ENCODE data around the gene IGF2R. TPM values are rescaled to one million over a fixed set of nuclear protein-coding genes. Genes with fewer than 3 reads are reported as not detected.
"Not testable (repeated sequence)": the region's sequence is repeated elsewhere in the genome, so short reads cannot be mapped to it uniquely, and the experiment has no call there.

The IGF2R gene
- total RNA-seq, 2 donors from 2014 or later: 62.7 to 71.8 TPM

DNA sequence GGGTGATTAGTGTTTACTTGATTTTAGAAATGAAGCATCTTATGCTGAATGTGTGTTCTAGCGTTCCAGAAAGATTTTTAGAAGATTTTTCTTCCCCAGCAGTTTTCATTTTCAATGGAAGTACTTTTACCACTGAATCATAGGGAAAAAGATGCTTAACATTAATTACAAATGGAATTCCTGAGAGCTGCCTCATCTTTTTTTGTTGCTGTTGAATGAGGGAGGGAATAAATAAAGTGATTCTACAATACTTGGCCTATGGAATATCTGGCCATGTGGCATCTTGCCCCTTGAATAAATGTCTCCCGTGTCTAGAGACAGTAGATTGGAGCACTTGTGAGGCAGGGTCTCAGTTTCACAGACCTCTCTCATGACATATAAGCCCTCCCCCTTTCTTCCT lies 108.6 kb downstream of the IGF2R start:
- no peak for DNase-seq (ENCODE audit: low spot score)
- intact Hi-C loops (cut with DNase I): no loop called here

DNA sequence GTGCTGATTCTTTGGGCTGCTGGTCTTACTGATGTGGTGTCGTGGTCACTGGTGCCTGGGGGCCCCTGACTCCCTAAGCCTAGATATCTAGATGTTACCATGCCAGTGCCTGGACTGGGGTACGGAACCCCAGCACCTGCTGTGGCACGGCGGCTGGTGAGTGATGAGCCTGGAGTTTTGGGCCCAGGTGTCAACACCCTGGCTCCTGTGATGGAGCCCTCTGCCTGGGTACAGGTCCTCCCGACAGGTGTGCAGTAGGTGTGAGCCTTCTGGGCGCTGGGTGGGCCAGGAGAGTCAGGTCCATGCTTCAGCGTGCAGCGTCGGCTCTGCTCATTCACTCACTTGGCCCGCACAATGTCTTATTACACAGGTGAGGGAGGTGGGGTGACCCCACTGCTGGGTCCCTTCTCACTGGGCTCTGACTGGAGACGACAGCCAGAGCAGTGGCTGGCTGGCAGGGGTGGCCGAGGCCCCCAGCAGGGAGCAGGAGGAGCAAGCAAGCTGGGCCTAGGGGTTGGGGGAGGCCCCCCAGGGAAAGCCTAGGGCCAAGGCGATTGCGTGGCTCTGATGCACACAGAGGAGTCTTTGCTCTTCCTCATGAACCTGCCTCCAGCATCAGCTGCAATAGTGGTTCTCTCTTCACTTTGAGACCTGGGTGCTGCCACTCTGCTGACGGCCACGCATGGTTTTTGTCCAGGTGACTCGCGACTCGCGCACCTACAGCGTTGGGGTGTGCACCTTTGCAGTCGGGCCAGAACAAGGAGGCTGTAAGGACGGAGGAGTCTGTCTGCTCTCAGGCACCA lies 110.2 kb downstream of the IGF2R start:
- intact Hi-C loops (cut with DNase I): no loop called here
- peak; percentile 75 for DNase-seq (ENCODE audit: low spot score)

DNA sequence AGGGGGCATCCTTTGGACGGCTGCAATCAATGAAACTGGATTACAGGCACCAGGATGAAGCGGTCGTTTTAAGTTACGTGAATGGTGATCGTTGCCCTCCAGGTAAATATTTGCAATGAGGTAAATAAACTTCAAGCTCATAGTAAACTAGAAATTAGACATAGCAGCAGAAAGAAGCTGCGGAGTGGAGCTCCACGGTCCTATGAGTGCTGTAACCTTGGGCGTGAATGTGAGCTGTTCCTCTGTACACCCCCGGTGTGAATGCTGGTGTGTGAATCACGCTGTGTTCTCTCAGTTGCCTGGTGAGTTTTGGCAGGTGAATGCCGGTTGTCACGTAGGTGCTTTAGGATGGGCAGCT lies 110.8 kb downstream of the IGF2R start:
- peak; percentile 29 for DNase-seq (ENCODE audit: low spot score)
- intact Hi-C loops (cut with DNase I): loop anchor here in 1 of 2 donors (10.0 kb wide), 1 partner anchor 375 kb away; no protein-coding TSS in a partner anchor

DNA sequence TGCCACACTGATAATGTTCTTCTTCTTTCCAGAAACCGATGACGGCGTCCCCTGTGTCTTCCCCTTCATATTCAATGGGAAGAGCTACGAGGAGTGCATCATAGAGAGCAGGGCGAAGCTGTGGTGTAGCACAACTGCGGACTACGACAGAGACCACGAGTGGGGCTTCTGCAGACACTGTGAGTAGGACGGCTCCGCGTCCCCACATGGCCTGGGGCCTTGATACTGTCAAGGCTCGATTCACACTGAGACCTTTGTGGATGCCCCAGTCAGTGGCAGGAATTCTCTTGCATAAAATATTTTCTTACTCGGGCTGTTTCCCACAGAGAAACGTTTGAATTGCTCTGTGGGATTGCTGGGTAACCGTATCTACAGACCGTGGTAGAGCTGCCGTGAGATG lies 111.2 kb downstream of the IGF2R start:
- intact Hi-C loops (cut with DNase I): loop anchor here in 1 of 2 donors (10.0 kb wide), 1 partner anchor 375 kb away; no protein-coding TSS in a partner anchor
- peak; percentile 48 for DNase-seq (ENCODE audit: low spot score)

DNA sequence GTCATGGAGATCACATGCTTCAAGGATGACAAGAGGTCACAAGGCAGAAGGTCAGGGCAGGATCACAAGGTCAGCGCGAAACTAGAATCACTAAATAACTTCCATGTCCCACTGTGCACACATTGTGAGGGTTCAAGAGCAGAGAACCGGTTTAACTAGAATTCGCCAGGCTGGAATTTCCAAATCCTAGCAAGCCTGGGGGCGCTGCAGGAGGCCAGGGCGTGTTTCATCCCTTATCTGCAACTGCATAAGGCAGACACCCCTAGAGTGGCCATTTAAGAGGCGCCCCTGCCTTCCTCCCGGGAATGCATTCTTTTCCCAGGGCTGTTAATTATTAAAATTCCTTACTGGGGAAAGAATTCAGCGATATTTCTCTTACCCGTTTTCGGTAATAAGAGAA lies 112.5 kb downstream of the IGF2R start:
- intact Hi-C loops (cut with DNase I): loop anchor here in 1 of 2 donors (10.0 kb wide), 1 partner anchor 373 kb away; no protein-coding TSS in a partner anchor
- DNase-seq (ENCODE audit: low spot score): peak; percentile 12

DNA sequence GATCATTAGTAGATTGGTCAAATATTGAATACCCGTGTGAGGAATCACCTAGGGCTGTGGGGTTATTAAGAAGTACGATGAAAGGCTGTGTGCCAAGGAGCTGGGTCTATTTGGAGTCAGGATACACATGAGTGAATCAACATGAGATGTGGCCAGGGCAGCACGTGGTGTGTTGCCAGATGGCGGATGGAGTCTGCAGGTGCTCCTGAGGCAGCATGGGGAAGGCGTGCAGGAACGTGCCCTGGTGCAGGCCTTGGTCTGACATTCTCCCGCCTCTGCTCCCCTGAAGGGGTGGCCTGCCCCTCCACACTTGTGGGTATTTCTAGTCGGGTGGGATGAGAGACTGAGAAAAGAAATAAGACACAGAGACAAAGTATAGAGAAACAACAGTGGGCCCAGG lies 113.7 kb downstream of the IGF2R start:
- intact Hi-C loops (cut with DNase I): loop anchor here in 1 of 2 donors (10.0 kb wide), 1 partner anchor 372 kb away; no protein-coding TSS in a partner anchor

DNA sequence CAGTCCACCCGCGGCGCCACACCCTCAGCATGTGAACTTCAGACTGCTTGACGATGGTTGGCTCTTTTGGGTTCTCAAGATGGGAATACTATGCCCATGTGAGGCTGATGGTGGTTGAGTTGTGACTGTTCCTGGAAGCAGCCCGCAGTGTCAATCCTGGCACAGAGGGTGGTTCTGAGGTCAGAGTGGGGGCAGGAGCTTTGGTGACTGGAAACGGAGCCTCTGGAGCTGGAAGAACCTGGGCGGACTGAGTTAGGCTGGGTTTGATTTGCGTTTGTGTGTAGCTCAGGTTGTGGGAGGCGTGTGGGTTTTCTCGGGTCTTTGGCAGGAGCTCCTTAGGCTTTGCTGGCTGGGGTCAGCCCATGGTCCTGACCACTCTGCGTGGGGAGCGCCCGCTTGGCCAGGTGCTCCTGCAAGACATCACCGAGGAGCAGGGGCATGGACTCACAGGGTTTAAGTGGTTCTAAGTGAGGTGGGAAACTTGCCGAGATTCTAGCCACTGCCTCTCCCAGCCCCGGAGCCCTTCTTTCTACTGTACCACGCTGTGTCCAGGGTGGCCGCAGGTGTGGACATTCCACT lies 115.4 kb downstream of the IGF2R start:
- intact Hi-C loops (cut with DNase I): loop anchor here in 1 of 2 donors (10.0 kb wide), 1 partner anchor 371 kb away; no protein-coding TSS in a partner anchor
- peak; percentile 64 for DNase-seq (ENCODE audit: low spot score)

More for the DNA sequence above, 113.7 kb downstream of the IGF2R start:
- no peak for DNase-seq (ENCODE audit: low spot score)

DNA sequence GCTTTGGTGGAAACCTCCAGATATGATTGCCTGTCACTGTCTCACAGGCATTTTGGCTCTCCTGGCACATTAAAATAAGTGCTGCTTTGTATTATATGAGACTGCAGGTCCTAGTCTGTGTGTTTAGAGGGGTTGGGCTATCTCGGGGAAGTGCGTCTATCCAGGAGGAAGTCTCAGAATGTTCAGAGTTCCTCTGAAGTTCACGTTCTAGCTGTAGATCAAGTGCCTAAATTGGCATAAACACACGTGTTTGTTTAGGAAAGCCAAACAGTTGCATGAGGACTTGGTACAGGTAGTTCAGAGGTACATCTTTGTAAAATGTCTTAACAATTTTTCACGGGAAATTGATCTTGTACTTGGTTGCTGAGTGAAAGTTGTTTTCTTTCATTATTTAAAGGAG lies 116.3 kb downstream of the IGF2R start:
- no peak for DNase-seq (ENCODE audit: low spot score)
- intact Hi-C loops (cut with DNase I): loop anchor here (5.0 to 10.0 kb wide), 2 partner anchors 370 to 372 kb away; no protein-coding TSS in a partner anchor

DNA sequence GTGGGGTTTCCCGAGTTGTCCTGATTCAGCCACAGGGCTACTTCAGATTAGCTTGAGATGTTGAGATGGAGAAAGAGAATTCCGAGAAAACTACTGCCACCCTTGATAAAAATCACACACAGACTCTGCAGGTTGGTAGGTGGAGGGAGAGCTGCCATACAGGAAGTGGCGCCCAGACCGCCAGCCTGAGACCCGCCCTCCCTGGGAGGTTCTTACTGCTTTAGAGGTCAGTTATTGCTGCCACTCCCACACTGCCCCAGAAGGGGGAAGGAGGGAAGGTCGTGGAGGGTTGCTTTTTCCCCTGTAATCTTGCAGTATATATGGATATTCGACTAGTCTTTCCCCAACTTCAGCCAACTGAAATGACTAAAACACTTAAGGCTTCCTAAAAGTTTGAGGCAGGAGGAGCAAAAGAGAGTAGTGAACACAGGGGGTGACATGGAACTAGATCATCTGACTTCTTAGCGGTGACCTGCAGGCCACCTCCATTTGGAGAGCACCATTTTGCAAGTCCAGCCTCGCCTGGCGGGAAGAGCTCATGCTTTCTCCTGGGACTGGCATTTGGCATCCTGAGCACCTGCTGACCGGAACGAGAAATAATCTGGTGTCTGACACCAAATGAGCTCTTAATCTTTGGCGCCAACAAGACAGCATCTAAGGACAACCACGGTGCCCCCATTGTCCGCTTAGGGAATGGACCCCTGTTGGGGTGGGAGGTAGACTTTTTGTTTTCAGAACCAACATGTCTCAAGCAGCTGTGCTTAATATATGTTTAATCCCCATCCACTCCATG lies 117.0 kb downstream of the IGF2R start:
- intact Hi-C loops (cut with DNase I): loop anchor here (5.0 to 10.0 kb wide), 2 partner anchors 369 to 371 kb away; no protein-coding TSS in a partner anchor
- DNase-seq (ENCODE audit: low spot score): peak; percentile 76

DNA sequence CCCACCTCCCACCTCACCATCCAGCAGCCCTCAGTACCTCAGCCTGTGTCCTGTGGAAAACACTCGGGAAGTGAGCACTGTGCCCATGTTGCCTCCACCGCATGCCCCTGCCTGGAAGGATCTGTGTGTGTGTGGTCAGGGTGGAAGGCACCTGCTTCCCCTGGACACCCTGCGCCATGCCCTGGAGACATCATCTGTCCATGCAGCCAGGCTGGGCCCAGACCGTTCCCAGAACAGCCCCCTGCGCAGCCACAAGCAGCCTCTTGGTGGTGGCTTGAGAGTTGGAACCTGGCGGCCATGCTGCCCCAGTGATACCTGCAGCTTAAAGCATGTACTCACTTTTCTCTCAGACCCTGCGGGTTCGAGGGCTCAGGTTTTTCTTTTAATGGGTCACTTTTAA lies 117.9 kb downstream of the IGF2R start:
- DNase-seq (ENCODE audit: low spot score): no peak
- intact Hi-C loops (cut with DNase I): loop anchor here (5.0 to 10.0 kb wide), 2 partner anchors 368 to 371 kb away; no protein-coding TSS in a partner anchor

DNA sequence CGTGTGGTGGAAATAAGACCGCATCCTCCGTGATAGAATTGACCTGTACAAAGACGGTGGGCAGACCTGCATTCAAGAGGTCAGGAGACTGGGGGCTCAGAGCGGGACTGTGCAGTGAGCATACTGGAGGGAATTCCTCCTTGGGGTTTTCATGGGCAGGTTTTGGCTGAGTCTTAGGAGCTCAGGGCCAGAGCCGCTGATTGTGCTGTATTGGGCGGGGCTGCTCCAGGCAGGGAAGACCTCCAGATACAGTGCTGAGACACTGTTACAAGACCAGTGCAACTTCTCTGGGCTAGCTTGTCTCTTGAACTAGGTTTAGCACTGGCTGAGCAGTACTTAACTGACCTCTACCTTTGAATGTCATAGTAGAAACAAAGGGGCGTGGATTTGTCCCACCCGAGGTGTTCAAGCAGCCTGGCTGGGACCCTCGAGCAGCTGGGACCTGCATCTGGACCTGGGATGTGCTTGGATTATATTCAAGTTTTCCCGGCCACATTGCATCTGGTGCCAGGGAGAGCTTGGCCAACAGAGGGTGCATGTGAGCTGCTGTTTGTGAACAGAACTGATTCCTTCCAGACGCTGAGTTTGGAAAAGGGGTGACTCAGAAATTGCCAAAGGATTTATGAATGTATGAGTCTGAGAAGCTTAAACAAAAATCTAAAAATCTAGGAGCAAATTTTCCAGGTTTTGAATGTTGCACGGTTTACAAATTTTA lies 119.3 kb downstream of the IGF2R start:
- intact Hi-C loops (cut with DNase I): loop anchor here (5.0 to 10.0 kb wide), 2 partner anchors 367 to 369 kb away; no protein-coding TSS in a partner anchor
- peak; percentile 85 for DNase-seq (ENCODE audit: low spot score)

DNA sequence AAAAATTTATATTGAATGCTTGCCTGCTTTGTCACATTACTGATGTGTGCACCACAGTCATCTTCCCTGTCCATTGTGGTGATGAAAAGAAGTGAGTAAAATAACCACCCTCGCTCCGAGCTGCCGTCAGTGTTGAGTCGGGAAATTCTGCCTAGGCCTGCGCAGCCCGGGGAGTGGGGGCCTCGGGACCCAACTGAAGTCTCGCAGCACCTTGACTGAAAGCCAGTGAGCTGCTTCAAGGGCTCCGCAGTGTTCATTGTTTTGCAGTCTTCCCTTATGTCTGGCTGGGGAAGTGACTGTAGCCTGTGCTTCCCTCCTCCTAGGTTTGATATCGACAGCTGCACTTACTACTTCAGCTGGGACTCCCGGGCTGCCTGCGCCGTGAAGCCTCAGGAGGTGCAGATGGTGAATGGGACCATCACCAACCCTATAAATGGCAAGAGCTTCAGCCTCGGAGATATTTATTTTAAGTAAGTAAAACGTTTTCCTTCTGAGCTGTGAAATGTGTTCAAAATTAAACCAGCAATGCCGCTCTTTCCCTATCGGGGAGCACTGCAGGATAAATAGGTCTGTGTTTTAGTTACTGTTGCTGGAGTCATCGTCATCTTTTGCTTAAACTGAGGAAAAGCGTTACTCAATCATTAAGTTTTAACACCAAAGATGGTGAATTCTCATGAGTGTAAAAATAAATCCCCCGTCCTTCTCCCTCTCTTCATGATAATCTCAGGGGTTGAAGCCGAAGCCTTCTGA lies 120.1 kb downstream of the IGF2R start:
- intact Hi-C loops (cut with DNase I): loop anchor here (5.0 to 10.0 kb wide), 2 partner anchors 366 to 368 kb away; no protein-coding TSS in a partner anchor
- no peak for DNase-seq (ENCODE audit: low spot score)

DNA sequence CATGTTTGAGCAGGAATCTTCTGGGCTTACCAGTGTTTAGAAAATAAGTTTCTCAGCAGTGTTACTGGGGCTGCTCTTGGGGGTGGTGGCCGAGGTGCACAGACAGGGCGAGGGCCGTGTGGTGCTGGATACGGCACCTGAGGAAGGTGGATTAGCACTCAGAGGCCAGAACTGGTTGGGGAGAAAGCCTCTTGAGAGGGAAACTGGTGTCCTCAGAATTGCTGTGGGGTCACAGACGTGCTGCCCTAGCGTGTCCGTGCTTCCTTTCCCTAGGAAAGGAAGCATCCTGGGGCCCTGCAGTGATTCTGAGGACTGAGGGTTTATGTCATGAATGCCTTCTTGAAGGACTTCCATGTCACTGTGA lies 120.6 kb downstream of the IGF2R start:
- intact Hi-C loops (cut with DNase I): loop anchor here (5.0 to 10.0 kb wide), 2 partner anchors 365 to 368 kb away; no protein-coding TSS in a partner anchor

DNA sequence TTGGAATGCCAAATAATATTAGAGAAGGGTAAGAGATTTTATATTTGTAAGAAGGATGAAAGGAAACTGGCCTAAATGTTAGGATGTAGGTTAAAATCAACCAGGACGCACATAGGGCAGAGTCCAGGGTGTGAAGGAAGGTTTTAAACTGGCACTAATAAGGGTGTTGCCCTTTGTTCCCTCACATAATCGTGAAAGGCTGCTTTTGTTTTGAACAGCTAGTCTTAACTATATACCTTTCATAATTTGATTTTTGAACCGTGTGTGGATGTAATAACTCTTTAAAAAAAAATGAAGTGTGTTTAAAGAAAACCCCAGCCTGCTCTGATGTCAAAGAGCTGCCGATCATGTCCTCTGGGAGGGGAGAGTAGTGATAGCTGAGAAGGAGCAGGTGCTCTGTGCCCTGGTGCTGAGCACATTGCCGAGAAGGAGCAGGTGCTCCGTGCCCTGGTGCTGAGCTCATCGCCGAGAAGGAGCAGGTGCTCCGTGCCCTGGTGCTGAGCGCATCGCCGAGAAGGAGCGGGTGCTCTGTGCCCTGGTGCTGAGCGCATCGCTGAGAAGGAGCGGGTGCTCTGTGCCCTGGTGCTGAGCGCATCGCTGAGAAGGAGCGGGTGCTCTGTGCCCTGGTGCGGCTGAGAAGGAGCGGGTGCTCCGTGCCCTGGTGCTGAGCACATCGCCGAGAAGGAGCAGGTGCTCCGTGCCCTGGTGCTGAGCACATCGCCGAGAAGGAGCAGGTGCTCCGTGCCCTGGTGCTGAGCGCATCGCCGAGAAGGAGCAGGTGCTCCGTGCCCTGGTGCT lies 121.8 kb downstream of the IGF2R start:
- intact Hi-C loops (cut with DNase I): not testable (repeated sequence)
- DNase-seq (ENCODE audit: low spot score): peak; percentile 30

More for the DNA sequence above, 120.6 kb downstream of the IGF2R start:
- DNase-seq (ENCODE audit: low spot score): no peak

DNA sequence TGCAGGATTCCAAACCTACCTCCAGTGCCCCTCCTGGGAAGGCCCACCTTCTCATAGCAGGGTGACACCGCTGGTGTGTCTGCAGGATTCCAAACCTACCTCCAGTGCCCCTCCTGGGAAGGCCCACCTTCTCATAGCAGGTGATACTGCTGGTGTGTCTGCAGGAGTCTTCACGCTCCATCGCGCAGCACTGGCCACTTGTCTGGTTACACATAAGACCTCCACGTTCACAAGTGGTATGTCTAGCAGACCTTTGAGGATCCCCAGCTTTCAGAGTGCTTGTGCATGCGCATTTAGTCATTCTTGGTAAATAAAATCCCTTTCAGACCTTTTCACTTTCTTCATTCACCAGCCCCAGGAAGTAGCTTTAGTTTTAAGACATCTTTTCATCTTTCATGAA lies 123.3 kb downstream of the IGF2R start:
- DNase-seq (ENCODE audit: low spot score): peak; percentile 19
- intact Hi-C loops (cut with DNase I): not testable (repeated sequence)

DNA sequence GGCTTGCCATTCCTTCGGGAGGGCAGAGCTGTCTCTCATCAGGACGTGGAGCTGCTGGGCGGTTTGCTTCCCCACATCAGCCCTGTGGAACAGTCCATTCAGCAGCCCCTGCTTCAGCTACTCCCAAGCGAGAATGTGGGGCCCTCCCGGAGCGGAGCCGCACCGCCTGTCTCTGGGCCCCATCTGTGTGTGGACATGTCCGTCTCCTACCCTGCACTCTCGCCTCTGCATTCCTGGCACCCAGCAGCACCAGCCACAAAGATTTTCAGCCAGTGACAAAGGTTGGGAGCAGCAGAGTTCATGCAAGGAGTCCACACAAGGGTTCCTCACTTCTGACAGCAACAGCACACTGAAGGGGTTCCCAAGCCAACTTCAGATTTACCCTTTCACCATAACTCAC lies 123.7 kb downstream of the IGF2R start:
- intact Hi-C loops (cut with DNase I): no loop called here
- peak; percentile 65 for DNase-seq (ENCODE audit: low spot score)

DNA sequence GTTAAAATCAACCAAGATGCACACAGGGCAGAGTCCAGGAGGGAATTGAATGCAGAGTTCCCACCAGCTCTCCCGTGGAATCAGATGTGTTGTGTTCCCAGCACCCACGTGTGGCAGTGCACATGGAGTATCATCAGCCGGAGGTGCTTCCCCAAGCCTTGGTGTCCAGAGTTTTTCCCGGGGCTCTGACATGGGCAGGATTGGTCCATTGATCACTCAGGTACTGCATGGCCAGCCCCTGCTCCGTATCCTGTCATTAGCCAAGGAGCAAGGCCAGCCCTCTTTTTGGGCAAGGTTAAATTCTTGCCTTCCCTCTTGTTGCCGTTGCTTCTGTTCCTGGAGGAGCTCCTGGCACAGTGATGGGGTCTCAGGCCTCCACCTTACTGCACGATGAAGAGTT lies 124.2 kb downstream of the IGF2R start:
- DNase-seq (ENCODE audit: low spot score): peak; percentile 49
- intact Hi-C loops (cut with DNase I): no loop called here
